B cell (primary cell): ENCODE measurements around the gene OOSP4A.

Experiments
- CTCF ChIP-seq: fragments of 200-600 bp; IDR thresholded peaks from one replicate; pipeline ENCODE4 v1.8.0; 2022; ENCODE audit warnings: antibody characterized with exemption, mild to moderate bottlenecking
- EZH2 ChIP-seq: IDR thresholded peaks from 2 replicates; pipeline ENCODE4 v1.6.1; 2012; ENCODE audit warnings: borderline replicate concordance, low read depth, mild to moderate bottlenecking, moderate library complexity, low read length; ENCODE audit not compliant: insufficient read depth, poor library complexity, severe bottlenecking

GRCh38 chr11:59918987-59919589, 44.7 kb upstream of the OOSP4A start:
- TF ChIP-seq CTCF (no peak), EZH2 (no peak)
